A673 (cell line): ENCODE measurements around the gene ADTRP.

ENCODE experiments used
- CTCF ChIP-seq: fragments of 300-800, 200-600 bp; sonication (generic); conservative IDR thresholded peaks from 2 replicates; pipeline ENCODE4 v1.5.1; 2017; ENCODE audit warnings: low read depth, mild to moderate bottlenecking, antibody characterized with exemption, low read length, moderate library complexity, mixed read lengths
- EZH2 ChIP-seq: fragments of 200-600 bp; sonication (generic); IDR thresholded peaks from 2 replicates; pipeline ENCODE4 v1.6.1; 2017; ENCODE audit warnings: borderline replicate concordance, low read depth, mild to moderate bottlenecking, mixed read lengths, antibody characterized with exemption, low read length; ENCODE audit not compliant: poor library complexity, severe bottlenecking

GRCh38 chr6:11810039-11810541 lies 31.5 kb upstream of the ADTRP start:
- no peak for TF ChIP-seq CTCF
- no peak for TF ChIP-seq EZH2
